ENCODE data around the gene NOSTRIN.

DNA sequence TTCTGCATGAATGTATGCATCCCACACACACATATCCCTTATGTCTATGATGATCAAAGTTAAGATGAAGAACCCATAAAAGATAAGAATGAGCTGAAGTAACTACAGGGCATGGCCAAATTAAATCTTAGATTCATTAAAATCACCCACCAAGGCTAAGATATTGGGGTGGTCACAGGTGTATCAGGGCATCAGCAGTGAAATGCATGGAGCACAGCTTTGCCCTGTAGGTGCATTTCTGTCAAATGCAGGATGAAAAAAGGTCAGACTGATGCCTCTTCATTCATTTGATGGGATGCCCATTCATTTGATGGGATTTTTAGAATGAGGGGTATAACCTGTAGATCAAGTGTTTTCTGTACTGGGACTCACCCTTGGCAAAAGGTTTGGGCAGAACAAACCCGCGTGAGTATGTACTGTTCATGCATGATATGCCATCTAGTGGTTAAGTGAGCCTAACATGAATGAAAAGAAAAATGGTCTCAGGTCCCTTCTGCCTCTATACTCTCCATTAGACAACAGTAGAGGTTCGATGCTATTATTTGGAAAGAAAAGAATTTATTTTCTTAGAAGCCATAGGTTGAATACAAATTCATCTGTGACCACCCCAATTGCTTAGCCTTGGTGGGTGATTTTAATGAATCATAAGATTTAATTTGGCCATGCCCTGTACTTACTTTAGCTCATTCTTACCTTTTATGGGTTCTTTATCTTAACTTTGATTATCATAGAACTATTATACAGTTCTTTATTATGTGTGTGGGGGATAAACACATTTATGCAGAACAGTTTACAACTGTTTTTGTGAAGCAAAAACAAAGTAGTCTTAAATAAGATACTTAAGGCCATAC is 43.2 kb upstream of the NOSTRIN start:
- TF ChIP-seq, protein P1, sequence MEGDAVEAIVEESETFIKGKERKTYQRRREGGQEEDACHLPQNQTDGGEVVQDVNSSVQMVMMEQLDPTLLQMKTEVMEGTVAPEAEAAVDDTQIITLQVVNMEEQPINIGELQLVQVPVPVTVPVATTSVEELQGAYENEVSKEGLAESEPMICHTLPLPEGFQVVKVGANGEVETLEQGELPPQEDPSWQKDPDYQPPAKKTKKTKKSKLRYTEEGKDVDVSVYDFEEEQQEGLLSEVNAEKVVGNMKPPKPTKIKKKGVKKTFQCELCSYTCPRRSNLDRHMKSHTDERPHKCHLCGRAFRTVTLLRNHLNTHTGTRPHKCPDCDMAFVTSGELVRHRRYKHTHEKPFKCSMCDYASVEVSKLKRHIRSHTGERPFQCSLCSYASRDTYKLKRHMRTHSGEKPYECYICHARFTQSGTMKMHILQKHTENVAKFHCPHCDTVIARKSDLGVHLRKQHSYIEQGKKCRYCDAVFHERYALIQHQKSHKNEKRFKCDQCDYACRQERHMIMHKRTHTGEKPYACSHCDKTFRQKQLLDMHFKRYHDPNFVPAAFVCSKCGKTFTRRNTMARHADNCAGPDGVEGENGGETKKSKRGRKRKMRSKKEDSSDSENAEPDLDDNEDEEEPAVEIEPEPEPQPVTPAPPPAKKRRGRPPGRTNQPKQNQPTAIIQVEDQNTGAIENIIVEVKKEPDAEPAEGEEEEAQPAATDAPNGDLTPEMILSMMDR (conservative IDR thresholded peaks at IDR 0.05): peak; percentile 51
- no peak for TF ChIP-seq EZH2 (IDR thresholded peaks at IDR 0.05; ENCODE audit: low read depth)
